PC-3 (cell line): Measurements from ENCODE around the gene SH3RF3. TPM values are rescaled to one million over a fixed set of nuclear protein-coding genes. Genes with fewer than 3 reads are reported as not detected.

Experiments used
- ATAC-seq: fragments of 200-7000 bp; cut with Tn5 transposase; 2 replicates; pipeline ENCODE4 v1.9.1; 2020; ENCODE audit warnings: mild to moderate bottlenecking, moderate library complexity
- BruUV-seq: library from RNA; stranded (reverse); fragments of 400-500 nt; replicated peaks from 2 replicates; lab custom pipeline; 2021; lab: Mats Ljungman, UMichigan
- CTCF ChIA-PET: fragments of 300-600 bp; sonication (Branson Sonifier 250); formaldehyde crosslinking; loops from one replicate; lab custom pipeline; 2022; ENCODE audit warnings: antibody characterized with exemption; lab: Charles Lee
- POLR2A ChIA-PET: fragments of 300-600 bp; sonication (Branson Sonifier 250); formaldehyde crosslinking; loops from one replicate; lab custom pipeline; 2022; ENCODE audit warnings: antibody characterized with exemption; ENCODE audit not compliant: unreplicated experiment; lab: Charles Lee
- DNase-seq: peaks from one replicate; pipeline ENCODE4 v3.0.0-alpha.2; 2015
- H2AFZ ChIP-seq: fragments of 300-600 bp; sonication (generic); 2 replicates; pipeline ENCODE4 v1.6.0; 2016; ENCODE audit warnings: antibody characterized with exemption, low read length
- H3F3A ChIP-seq: fragments of 300-600 bp; sonication (generic); one replicate; pipeline ENCODE4 v1.6.0; 2017; ENCODE audit warnings: antibody characterized with exemption, low read length, control low read depth, mild to moderate bottlenecking; ENCODE audit not compliant: unreplicated experiment
- H3K27ac ChIP-seq: fragments of 300-600 bp; sonication (generic); 2 replicates; pipeline ENCODE4 v1.5.1; 2016; ENCODE audit warnings: mild to moderate bottlenecking, low read length
- H3K27me3 ChIP-seq: fragments of 300-600 bp; sonication (generic); 2 replicates; pipeline ENCODE4 v1.6.1; 2016; ENCODE audit warnings: low read length, mixed read lengths
- H3K36me3 ChIP-seq: fragments of 300-600 bp; sonication (generic); 2 replicates; pipeline ENCODE4 v1.6.1; 2016; ENCODE audit warnings: low read depth, mixed run types, low read length, mixed read lengths
- H3K4me1 ChIP-seq: fragments of 300-600 bp; sonication (generic); 2 replicates; pipeline ENCODE4 v1.5.1; 2016; ENCODE audit warnings: low read length; ENCODE audit not compliant: insufficient read depth
- H3K4me2 ChIP-seq: fragments of 300-600 bp; sonication (generic); 2 replicates; pipeline ENCODE4 v1.6.0; 2016; ENCODE audit warnings: low read length
- H3K4me3 ChIP-seq: fragments of 300-600 bp; sonication (generic); 2 replicates; pipeline ENCODE4 v1.5.1; 2016; ENCODE audit warnings: mild to moderate bottlenecking, low read length, mixed read lengths
- H3K79me2 ChIP-seq: fragments of 300-600 bp; sonication (generic); 2 replicates; pipeline ENCODE4 v1.6.1; 2017; ENCODE audit warnings: low read length, mixed read lengths
- H3K9ac ChIP-seq: fragments of 300-600 bp; sonication (generic); 2 replicates; pipeline ENCODE4 v1.6.0; 2016; ENCODE audit warnings: mild to moderate bottlenecking, low read length
- H3K9me2 ChIP-seq: fragments of 300-600 bp; sonication (generic); replicated peaks from 2 replicates; pipeline ENCODE4 v1.6.1; 2016; ENCODE audit warnings: mixed run types, low read length, mixed read lengths
- H3K9me3 ChIP-seq: fragments of 300-600 bp; sonication (generic); 2 replicates; pipeline ENCODE4 v1.6.1; 2016; ENCODE audit warnings: low read length, mixed read lengths
- H4K20me1 ChIP-seq: fragments of 300-600 bp; sonication (generic); 2 replicates; pipeline ENCODE4 v1.6.1; 2016; ENCODE audit warnings: low read length, mixed read lengths
- EZH2 ChIP-seq: fragments of 300-600 bp; sonication (generic); IDR thresholded peaks from one replicate; pipeline ENCODE4 v1.6.1; 2017; ENCODE audit warnings: antibody characterized with exemption, mild to moderate bottlenecking, low read length; ENCODE audit not compliant: unreplicated experiment
- EZH2phosphoT487 ChIP-seq: fragments of 300-600 bp; sonication (generic); IDR thresholded peaks from 2 replicates; pipeline ENCODE4 v1.6.1; 2018; ENCODE audit warnings: mild to moderate bottlenecking, antibody characterized with exemption, low read length, borderline replicate concordance
- intact Hi-C: fragments of 100-400 bp; cut with micrococcal nuclease; formaldehyde crosslinking; loops from 2 replicates; pipeline ENCODE4 v1.9.0; 2023
- total RNA-seq: library from RNA; depleted of rRNA; stranded (reverse); fragments of >200 nt; gene quantifications from 2 replicates; pipeline ENCODE4 v1.2.3, GENCODE V29; 2014
- TF ChIP-seq, protein P1 (sequence below): fragments of 300-600 bp; sonication (generic); conservative IDR thresholded peaks from 2 replicates; pipeline ENCODE4 v1.5.1; 2017; ENCODE audit warnings: antibody characterized with exemption, low read depth, mild to moderate bottlenecking, low read length

The SH3RF3 gene
- total RNA-seq, 1 experiment from 2014 or later: 11.7 TPM

- no peaks in the 10 kb centered on the region for H4K20me1 ChIP-seq
- no peak overlapping the region for H3K9ac ChIP-seq
- no peaks in the 10 kb centered on the region for H3K9me3 ChIP-seq
- BruUV-seq: no TSS peak
- H3K36me3 ChIP-seq: no peaks in the 10 kb centered on the region
- TF ChIP-seq EZH2 (no peak), EZH2phosphoT487 (no peak)
- TF ChIP-seq, protein P1, sequence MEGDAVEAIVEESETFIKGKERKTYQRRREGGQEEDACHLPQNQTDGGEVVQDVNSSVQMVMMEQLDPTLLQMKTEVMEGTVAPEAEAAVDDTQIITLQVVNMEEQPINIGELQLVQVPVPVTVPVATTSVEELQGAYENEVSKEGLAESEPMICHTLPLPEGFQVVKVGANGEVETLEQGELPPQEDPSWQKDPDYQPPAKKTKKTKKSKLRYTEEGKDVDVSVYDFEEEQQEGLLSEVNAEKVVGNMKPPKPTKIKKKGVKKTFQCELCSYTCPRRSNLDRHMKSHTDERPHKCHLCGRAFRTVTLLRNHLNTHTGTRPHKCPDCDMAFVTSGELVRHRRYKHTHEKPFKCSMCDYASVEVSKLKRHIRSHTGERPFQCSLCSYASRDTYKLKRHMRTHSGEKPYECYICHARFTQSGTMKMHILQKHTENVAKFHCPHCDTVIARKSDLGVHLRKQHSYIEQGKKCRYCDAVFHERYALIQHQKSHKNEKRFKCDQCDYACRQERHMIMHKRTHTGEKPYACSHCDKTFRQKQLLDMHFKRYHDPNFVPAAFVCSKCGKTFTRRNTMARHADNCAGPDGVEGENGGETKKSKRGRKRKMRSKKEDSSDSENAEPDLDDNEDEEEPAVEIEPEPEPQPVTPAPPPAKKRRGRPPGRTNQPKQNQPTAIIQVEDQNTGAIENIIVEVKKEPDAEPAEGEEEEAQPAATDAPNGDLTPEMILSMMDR: no peak
- no peaks in the 10 kb centered on the region for H3K27me3 ChIP-seq
- H3F3A ChIP-seq: no peaks in the 10 kb centered on the region
- POLR2A ChIA-PET: no interaction called here
- intact Hi-C loops: no loop called here
- H3K4me1 ChIP-seq: no peaks in the 10 kb centered on the region
- H3K4me3 ChIP-seq: no peak overlapping the region
- no peaks in the 10 kb centered on the region for H3K9me2 ChIP-seq
- no peak overlapping the region for H2AFZ ChIP-seq
- DNase-seq: no peak
- H3K4me2 ChIP-seq: no peak overlapping the region
- no peaks in the 10 kb centered on the region for H3K79me2 ChIP-seq
- no peak overlapping the region for H3K27ac ChIP-seq
- CTCF ChIA-PET: no interaction called here
- ATAC-seq: no peak
Measured at GRCh38 chr2:109487871-109488655, 359.1 kb downstream of the SH3RF3 start.

GRCh38 chr2:109489296-109489695 is 360.3 kb downstream of the SH3RF3 start:
- TF ChIP-seq EZH2phosphoT487 (no peak), EZH2 (no peak)
- TF ChIP-seq, protein P1: no peak
- ATAC-seq (no peak), DNase-seq (no peak)
- Histone ChIP-seq H3F3A (no peaks in the 10 kb centered on the region), H4K20me1 (no peaks in the 10 kb centered on the region), H3K4me3 (no peak overlapping the region), H3K36me3 (no peaks in the 10 kb centered on the region), H3K4me1 (no peaks in the 10 kb centered on the region), H3K9me2 (no peaks in the 10 kb centered on the region), H3K9ac (no peak overlapping the region), H3K9me3 (no peaks in the 10 kb centered on the region), H3K79me2 (no peaks in the 10 kb centered on the region), H3K27me3 (no peaks in the 10 kb centered on the region), H3K27ac (no peak overlapping the region), H3K4me2 (no peak overlapping the region), H2AFZ (no peak overlapping the region)
- intact Hi-C loops: no loop called here
- POLR2A ChIA-PET: no interaction called here
- CTCF ChIA-PET: interaction anchor here (1.0 kb wide), 1 partner anchor 40 kb away, joined by 4 read pairs; no protein-coding TSS in a partner anchor
- no TSS peak for BruUV-seq
